Smooth muscle cell (in vitro differentiated cells): ENCODE results near the gene LTK. TPM values are rescaled to one million over a fixed set of nuclear protein-coding genes. Genes with fewer than 3 reads are reported as not detected.

Experiments
- DNase-seq: peaks from one replicate; lab custom pipeline; 2025; ENCODE audit not compliant: unreplicated experiment; lab: John Stamatoyannopoulos, UW
- H2AFZ ChIP-seq: fragments of 200-600 bp; sonication (generic); 2 replicates; pipeline ENCODE4 v1.6.0; 2016; ENCODE audit warnings: antibody characterized with exemption, low read depth, mild to moderate bottlenecking
- H3F3A ChIP-seq: fragments of 200-600 bp; sonication (generic); 2 replicates; pipeline ENCODE4 v1.6.0; 2017; ENCODE audit warnings: antibody characterized with exemption, low read depth
- H3K27ac ChIP-seq: fragments of 200-600 bp; sonication (generic); 2 replicates; pipeline ENCODE4 v1.5.1; 2016; ENCODE audit warnings: low read depth, mild to moderate bottlenecking
- H3K27me3 ChIP-seq: fragments of 200-600 bp; sonication (generic); 2 replicates; pipeline ENCODE4 v1.6.1; 2016; ENCODE audit warnings: low read depth, mild to moderate bottlenecking
- H3K36me3 ChIP-seq: fragments of 200-600 bp; sonication (generic); 2 replicates; pipeline ENCODE4 v1.5.1; 2016; ENCODE audit warnings: low read depth
- H3K4me1 ChIP-seq: fragments of 200-600 bp; sonication (generic); 2 replicates; pipeline ENCODE4 v1.5.1; 2016; ENCODE audit warnings: low read depth
- H3K4me2 ChIP-seq: fragments of 200-600 bp; sonication (generic); 2 replicates; pipeline ENCODE4 v1.6.0; 2016; ENCODE audit warnings: mild to moderate bottlenecking
- H3K4me3 ChIP-seq: fragments of 200-600 bp; sonication (generic); 2 replicates; pipeline ENCODE4 v1.5.1; 2016; ENCODE audit warnings: mild to moderate bottlenecking
- H3K79me2 ChIP-seq: fragments of 200-600 bp; sonication (generic); 2 replicates; pipeline ENCODE4 v1.6.0; 2016; ENCODE audit warnings: low read depth, mild to moderate bottlenecking
- H3K9ac ChIP-seq: fragments of 200-600 bp; sonication (generic); 2 replicates; pipeline ENCODE4 v1.6.0; 2016; ENCODE audit warnings: low read depth
- H3K9me3 ChIP-seq: fragments of 200-600 bp; sonication (generic); replicated peaks from 2 replicates; pipeline ENCODE4 v1.5.1; 2016; ENCODE audit warnings: low read depth
- H4K20me1 ChIP-seq: fragments of 200-600 bp; sonication (generic); 2 replicates; pipeline ENCODE4 v1.6.0; 2016; ENCODE audit warnings: low read depth
- CTCF ChIP-seq: fragments of 200-600 bp; sonication (generic); IDR thresholded peaks from 2 replicates; pipeline ENCODE4 v1.5.1; 2017; ENCODE audit warnings: borderline replicate concordance, mild to moderate bottlenecking, antibody characterized with exemption; ENCODE audit not compliant: insufficient read depth, poor library complexity, severe bottlenecking
- WGBS: methylation state at CpG from one replicate; pipeline ENCODE4 v1.1.7; 2016; ENCODE audit warnings: low lambda C conversion rate; 5-methylcytosine and 5-hydroxymethylcytosine counted together
- polyA plus RNA-seq: library from polyadenylated mRNA; unstranded; fragments of >200 nt; fragmentation: Nextera tagmentation; extraction: Ambion mirVana; gene quantifications from 2 replicates; pipeline ENCODE4 v1.2.1, GENCODE V29; 2016
- total RNA-seq: library from RNA; depleted of rRNA; stranded (reverse); fragments of >200 nt; gene quantifications from 2 replicates; pipeline ENCODE4 v1.2.3, GENCODE V29; 2014

LTK gene
- total and polyA plus RNA-seq, 2 experiments from 2014 or later: 1.2 to 1.6 TPM

- peak overlapping the region; percentile 54 for H3K4me2 ChIP-seq
- 20% methylated on average over 52 of the region's 54 CpGs for WGBS
- no peaks in the 10 kb centered on the region for H3F3A ChIP-seq
- no peak for DNase-seq
- no peak overlapping the region for H3K4me3 ChIP-seq
- H4K20me1 ChIP-seq: no peaks in the 10 kb centered on the region
- H3K9me3 ChIP-seq: no peaks in the 10 kb centered on the region
- peaks cover 98% of the 10 kb centered on the region for H3K27me3 ChIP-seq
- no peaks in the 10 kb centered on the region for H3K79me2 ChIP-seq
- no peaks in the 10 kb centered on the region for H3K36me3 ChIP-seq
- no peak for TF ChIP-seq CTCF
- no peak overlapping the region for H3K9ac ChIP-seq
- H3K4me1 ChIP-seq: peaks cover 11% of the 10 kb centered on the region
- H2AFZ ChIP-seq: no peak overlapping the region
- no peak overlapping the region for H3K27ac ChIP-seq
These were observed 10.6 kb downstream of the LTK start for GRCh38 chr15:41502795-41503668.

GRCh38 chr15:41501931-41502794 lies 11.5 kb downstream of the LTK start:
- peaks cover 98% of the 10 kb centered on the region for H3K27me3 ChIP-seq
- no peaks in the 10 kb centered on the region for H4K20me1 ChIP-seq
- H3K4me1 ChIP-seq: peaks cover 11% of the 10 kb centered on the region
- H3K27ac ChIP-seq: no peak overlapping the region
- TF ChIP-seq CTCF: no peak
- no peak overlapping the region for H2AFZ ChIP-seq
- H3K9me3 ChIP-seq: no peaks in the 10 kb centered on the region
- H3K36me3 ChIP-seq: no peaks in the 10 kb centered on the region
- no peak for DNase-seq
- H3F3A ChIP-seq: no peaks in the 10 kb centered on the region
- WGBS: 7% methylated on average over 50 of the region's 64 CpGs
- H3K9ac ChIP-seq: no peak overlapping the region
- peak overlapping the region; percentile 81 for H3K4me2 ChIP-seq
- no peaks in the 10 kb centered on the region for H3K79me2 ChIP-seq
- H3K4me3 ChIP-seq: peak overlapping the region; percentile 30

GRCh38 chr15:41501191-41501917 lies 12.3 kb downstream of the LTK start:
- Histone ChIP-seq H3K4me1 (peaks cover 11% of the 10 kb centered on the region), H3K4me3 (peak overlapping the region; percentile 30), H3K27ac (no peak overlapping the region), H4K20me1 (no peaks in the 10 kb centered on the region), H2AFZ (no peak overlapping the region), H3K9ac (no peak overlapping the region), H3K79me2 (no peaks in the 10 kb centered on the region), H3K4me2 (peak overlapping the region; percentile 81), H3K9me3 (no peaks in the 10 kb centered on the region), H3K27me3 (peaks cover 100% of the 10 kb centered on the region), H3F3A (no peaks in the 10 kb centered on the region), H3K36me3 (no peaks in the 10 kb centered on the region)
- 6% methylated on average over 49 of the region's 56 CpGs for WGBS
- TF ChIP-seq CTCF: no peak
- DNase-seq: no peak
